Activated CD8-positive, alpha-beta memory T cell treated with anti-CD3 and anti-CD28 coated beads, Interleukin-2, amount 50 U/mL, for 24 hours (primary cell): Measurements from ENCODE around the gene SEPTIN5.

Experiments used
- DNase-seq: peaks from one replicate; pipeline ENCODE4 v3.0.0-alpha.2; 2020; ENCODE audit errors: extremely low read depth

The SEPTIN5 gene

DNA sequence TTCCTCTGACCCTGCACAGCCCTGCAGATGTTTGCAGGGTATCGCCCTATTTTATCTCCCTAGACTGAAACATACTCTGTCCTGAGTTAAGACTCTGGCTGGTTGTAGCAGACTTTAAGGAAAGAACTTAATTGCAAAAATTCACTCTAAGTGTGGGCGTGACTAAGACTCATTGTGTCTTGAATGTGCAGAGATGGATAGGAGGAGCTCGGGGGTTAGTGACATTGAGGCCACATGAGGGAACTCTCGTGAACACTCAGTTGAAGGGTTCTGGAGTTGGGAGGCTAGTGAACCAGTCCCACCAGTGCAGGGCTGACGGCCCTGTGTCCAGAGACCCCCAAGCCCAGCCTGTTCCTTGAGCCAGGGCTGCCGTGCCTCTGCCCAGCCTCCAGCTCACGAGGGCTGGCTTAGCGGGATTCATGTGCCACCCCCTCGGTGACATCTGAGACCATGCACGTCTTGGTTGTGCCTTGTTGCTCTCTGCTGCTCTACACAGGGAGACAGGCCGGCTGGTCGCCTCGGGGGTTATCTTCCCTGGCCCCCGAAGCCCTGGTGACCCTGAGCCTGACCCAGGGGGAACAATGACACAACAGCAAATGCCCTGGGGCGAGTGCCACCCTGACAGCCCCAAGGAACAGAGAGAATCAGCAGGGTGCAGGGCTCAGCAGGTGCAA is 34.8 kb downstream of the SEPTIN5 start:
- no peak for DNase-seq

DNA sequence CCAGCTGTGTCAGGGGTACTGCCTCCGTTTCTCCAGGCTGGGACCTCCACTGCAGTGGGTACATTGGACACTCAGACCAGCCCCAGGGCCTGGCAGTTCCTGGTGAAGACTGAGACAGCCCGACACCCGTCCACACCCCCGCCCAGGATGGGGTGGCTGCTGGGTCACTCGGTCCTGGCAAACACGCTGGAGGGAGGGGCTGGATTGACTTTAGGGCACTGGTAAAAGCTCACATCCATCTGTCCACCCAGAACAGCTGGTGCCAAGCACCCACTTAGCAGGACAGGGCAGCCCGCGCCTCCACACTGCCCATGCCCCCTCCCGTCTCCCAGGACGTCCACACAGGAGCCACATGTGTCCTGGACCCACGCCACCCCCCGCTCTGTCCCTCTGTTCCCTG is 35.6 kb downstream of the SEPTIN5 start:
- DNase-seq: no peak

DNA sequence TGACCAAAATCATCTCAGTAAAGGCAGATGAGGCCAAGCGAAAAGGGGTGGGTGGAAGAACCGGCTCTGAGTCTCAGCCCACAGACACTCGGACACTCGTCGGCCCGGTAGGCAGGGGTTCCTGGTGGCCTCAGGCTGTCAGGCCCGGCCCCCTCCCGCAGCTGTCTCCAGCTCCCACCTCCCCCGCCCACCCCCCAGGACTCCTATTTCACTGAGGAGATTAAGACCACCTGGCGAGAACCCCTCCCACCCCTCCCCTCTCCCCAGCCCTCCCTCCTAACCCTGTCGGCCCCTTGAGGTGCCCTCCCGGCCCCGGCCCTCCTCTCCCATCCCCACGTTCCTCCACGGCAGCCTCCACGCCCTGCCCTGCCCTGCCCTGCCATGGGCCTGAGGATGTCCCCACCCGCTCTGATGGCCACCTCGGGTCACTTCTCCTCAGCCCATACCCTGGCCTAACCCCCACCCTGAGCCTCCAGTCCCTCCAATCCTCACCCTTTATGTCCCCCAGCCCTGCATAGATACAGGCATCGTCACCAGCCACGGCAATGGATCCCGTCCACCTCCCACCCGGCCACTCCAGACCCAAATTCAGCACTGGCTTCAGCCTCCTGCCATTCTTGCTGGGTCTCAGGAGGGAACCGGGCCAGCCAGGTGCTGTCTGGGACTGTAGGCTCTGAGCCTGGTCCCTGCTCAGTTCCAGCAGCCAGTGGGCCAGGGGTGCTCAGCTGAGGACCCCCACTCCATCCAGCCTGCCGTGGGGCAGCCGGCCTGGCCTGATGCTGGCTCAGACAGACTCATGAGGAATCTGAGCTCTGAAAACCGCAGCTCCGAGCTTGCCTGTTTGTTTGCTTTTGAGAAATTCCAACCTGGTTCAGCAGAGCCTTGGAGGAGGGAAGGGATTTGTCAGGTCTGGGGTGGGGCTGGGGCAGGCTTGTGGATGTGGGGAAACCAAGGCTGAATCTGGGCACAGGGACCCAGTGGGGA is 36.5 kb downstream of the SEPTIN5 start:
- DNase-seq: no peak

DNA sequence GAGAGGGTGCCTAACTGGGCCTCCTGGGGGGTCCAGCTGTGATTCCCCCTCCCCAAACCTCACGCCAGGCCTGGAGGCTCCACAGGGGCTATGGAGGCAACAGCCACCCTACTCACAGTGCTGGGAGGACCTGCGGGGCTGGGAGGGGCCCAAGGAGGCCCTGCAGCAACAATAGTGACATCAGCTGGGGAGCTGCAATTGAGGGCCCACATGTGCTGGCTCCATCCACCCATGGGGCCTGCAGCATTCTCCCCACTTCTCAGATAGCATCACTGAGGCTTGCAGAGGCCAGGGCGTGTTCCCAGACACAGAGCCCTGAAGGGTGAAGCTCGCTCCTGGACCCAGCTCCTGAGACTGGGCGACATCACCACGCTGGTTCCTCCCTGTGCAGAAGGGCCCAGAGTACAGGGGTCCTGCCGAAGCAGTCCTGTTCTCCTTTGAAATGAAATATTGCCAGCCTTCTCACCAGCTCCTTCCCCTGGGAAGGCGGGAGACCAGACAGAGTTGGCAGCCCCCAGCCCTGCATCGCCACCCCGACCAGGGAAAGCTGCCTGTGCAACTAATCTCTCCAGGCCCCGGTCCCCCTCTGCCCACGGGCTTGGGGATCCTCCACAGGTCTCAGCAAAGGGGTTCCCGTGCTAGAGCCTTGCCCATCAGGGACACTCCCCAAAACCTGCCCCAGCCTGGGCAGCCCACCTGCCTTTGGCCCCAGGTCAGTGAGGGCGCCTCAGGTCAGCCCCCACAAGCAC is 37.4 kb downstream of the SEPTIN5 start:
- DNase-seq: no peak

DNA sequence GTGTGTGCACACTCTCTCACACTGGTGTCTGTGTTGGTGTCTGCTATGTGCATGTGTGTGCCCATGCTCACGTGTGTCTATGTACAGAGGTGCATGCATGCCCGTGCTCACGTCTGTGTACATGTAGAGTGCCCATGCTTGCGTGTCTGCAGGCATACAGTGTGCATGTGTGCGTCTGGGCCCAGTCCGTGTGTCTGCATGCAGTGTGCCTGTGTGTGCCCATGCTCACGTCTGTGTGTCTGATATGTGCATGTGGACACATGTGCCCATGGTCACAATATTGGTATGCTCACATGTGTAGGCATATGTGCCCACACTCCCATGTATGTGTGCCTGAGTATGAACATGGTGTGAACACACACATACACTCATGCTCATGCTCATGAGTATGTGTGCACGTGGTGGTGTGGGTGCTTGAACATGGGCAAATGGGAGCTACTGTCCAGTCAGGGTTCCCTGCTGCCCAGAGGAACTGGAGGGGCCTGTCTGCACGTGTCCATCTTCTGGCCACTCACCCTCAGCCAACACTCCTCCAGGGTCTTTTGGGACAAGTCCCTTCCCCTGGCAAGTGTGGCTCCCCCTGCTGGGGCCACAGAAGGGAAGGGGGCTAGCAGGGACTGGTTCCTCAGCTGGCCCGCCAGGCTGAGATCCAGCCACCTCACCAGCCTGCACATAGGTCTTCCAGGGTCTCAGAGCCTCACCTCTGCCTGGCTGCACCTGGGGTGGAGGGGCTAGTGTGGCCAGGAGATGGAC is 39.0 kb downstream of the SEPTIN5 start:
- DNase-seq: no peak

DNA sequence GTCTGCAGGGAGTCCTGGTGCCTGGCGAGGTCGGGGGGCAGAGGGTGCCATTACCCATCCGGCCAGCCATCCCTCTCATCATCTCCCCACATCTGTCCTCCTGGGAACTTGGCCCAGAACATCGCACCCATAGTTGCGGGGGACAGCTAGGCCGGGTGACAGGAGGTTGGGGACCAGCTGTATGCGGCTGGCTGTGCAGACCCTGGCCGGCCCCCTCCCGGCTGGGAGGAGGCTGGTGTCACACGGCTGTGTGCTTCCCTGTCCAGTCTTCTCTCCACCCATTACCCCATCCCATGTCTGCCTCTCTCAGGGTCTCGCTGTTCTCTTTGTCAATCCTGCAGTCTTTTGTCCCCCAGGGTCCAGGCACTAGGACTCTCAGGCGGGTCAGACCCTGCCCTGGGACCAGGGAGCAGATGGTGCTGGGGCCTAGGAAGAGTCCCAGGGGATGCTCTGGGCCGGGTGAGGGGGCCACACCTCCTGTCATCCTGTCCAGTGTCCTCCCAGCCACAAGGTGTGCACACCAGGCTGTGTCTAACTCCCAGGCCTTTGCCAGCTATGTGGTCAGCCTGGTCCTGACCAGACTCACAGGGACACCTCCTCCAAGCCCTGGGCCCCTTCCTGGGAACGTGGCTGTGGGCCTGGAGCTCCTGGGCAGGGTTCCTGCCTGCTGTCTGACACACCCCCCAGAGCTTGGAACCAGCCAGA is 39.8 kb downstream of the SEPTIN5 start:
- no peak for DNase-seq

DNA sequence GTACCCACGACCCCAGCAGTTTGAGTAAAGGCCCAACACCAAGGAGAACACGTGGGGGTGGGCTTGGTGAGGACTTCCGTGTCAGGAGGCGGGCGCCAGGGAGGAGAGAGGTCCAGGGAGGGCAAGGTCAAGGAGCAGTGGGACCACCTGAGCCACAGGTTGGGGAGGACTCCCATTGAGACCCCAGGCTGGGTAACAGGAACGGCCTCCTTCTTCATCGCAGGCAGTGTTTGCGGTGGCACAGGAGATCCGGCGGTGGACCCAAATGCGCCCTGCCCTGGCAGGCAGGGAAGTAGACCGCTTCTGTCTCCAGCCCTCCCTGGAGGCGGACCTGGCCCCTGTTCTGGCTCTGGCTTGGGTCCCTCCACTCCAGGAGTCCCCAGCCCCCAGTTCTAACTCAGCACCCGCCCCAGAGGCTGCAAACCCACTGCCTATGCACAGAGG is 40.4 kb downstream of the SEPTIN5 start:
- DNase-seq: no peak

DNA sequence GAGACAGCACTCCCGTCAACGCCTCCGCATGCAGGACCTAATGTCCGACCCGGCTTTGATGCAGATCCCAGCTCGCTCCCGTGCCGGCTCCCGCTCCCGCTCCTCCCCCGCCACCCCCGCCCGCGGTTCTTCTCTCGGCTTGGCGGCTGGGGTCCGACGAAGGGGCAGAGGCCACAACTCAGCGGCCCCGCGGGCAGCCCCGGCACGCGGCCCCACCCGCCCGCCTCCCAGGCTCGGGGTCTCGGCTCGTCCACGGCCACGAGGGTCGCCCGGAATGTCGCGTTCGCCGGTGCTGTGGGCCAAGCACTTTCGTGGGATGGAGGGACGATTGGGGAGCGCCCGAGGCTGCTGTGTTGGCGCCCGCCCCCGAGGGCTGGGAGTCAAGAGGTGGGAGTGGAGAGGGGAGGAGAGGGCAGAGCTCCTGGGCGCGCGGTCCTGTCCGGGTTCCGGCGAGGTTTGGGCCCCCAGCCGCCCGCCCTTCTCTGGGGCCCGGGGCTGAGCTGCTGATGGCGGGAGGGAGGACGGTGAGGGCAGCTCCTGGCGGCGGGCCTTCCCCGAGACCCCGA is 40.9 kb downstream of the SEPTIN5 start:
- DNase-seq: no peak

DNA sequence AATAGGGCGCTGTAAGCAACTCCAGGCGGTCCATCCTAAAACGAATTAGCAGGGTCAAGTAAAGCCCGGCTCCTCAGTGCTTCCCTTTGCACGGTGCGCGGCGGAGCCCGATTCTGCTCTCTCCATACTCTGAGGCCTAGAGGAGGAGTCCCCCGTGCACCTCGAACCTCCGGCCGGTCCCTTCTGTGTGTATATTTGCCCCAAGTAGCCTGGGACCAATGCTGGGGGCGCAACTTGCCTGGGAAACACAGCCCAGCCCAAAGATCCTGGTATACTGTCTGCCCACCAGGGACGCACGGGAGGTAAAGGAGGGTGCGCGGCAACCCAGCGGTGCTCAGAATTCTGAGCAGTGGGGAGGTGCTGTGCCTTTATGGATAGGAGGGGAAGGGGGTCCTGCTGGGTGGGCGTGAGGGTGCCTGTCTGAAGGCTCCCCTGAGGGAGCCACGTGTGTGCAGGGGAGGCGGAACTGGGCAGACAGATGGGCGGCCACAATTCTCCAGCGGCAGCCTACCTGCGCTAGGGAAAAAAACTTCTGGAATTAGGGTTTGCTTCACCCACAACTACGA is 41.5 kb downstream of the SEPTIN5 start:
- no peak for DNase-seq

DNA sequence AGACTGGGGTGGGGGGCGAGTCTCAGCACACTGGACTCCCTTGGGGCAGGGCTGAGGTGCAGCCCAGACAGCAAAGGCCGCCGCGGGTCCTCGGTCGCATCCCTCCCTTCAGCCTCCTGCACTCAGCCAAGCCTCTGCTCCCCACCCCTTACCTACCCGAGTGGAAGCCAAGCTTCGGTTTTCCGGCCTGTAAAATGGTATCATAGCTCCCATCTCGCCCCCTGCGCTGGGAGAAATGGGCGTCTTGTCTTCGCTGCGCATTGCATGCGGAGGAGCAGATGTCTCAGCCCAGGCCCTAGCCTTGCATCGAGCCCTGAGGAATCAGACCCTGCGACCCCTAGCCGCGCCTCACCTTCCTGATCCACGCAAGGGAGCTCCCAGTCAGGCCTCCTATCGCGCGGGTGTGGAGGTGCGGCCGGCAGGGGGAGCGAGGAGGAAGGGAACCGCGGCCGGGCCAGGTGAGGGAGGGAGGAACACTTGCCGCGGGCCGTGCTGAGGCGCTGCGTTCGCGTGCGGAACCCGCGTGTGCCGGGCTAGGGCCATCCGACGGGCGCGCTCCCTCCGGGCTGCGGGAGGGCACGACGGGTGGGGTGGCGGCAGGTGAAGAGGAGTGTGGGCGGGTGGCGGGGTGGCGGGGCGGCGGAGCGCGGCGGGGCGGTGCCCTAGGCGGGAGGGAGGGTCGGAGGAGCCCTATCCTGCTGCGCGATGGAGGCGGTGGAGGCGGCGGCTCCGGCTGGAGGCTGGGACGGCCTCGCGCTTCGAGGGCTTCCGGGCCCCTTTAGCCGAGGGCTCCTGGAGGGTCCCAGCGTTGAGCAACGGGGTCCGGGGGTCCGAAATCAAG is 42.2 kb downstream of the SEPTIN5 start:
- no peak for DNase-seq

DNA sequence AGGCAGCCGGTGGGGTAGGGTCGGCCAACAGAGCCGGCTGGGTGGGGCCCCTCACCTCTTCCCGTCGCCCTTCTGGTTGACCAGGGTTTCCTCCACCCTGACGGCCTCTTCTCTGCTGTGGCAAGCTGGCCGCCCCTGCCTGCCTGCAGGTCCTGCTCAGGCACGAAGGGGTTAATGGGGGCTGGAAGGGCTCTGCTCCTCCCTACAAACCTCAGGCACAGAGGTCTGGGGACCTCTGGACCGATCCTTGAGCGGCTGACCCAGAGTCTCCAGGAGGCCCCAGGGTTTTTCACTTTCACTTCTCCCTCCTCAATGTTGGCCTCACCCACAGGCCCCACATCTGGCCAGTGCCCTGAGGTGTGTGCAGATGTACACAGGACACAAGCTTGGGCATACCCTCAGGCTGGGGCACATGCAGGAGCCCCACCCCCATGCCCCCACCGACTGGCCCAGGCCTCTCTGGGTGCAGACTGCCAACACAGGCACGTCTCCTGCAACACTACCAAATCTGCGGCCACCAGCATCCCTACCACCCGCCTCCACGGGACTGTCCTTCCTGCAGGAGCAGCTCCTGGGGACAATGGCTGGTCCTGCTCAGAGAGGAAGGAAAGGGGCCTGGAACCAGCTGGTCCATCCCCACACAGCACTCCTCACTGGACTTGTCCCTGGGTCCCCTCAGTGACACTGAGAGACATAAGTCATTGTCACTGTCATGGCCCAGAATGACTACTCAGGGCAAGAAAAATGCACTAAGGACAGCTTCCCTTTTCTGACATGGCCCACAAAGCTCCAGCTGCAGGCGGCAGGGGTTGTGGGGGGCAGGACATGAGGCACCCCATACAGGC is 43.1 kb downstream of the SEPTIN5 start:
- DNase-seq: no peak

DNA sequence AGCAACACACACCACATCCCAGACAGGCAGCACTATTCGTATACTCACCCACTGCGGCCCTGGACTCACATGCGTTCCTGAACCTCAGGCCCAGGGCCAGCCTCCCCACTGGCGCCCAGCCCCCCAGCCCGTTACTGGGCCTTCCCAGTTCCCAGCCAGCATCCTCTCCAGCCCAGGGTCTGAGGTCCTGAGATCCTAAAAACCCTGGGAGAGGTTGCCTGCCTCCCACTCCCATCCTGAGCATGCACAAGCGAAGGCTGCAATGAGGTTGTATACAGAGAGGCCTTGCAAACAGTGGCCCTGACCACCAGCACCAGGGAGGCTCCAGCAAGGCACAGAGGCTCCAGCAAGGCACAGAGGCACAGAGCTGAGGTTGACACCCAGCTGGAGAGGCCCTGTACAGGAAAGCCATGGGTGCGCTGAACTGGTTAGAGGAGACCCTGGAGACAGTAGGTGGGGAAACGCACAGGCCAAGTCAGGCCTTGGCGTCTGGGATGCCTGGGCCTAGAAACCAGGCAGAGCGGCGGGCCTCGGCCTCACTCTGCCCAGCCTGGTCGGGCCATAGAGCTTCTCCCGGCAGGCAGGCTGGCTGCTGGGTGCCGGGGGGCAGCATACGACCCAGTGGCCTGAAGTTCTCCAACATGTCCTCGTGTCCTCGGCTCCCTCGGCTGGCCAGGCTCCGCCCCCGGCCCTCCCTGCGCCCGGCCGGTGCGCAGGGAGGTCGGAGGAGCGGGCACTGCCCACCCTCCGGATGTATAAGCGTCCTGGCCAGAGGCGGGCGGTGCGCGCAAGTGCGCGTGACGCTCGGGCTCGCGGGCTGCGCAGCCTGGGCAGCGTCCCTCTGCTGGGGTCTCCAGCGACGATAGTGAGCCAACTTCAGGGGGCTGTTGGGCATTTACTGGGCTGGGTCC is 43.9 kb downstream of the SEPTIN5 start:
- DNase-seq: no peak

DNA sequence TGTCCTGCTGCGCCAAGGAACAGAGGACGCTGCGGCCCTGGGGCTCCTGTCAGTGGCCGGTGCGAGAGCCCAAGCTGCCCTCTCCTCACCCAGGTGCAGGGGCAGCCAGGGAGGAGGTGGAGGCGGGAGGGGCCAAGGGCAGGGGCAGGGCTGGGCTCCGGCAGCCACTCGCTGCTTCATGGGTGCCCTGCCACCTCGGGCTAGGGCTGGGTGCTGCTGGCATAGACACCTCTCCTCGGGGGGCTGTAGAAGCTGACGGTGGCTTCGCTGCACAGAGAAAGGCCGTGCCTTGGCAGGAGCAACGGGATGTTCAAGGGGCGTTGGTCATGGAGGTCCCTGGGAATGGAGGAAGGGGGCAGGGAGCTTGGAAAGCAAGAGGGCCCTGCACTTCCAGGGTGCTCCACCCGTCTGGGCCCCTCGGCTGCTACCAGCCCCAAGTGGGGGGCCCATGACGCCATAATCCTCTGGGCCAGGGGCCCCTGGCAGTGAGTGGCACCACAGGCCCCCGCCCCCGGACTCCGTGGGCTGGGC is 44.7 kb downstream of the SEPTIN5 start:
- no peak for DNase-seq

DNA sequence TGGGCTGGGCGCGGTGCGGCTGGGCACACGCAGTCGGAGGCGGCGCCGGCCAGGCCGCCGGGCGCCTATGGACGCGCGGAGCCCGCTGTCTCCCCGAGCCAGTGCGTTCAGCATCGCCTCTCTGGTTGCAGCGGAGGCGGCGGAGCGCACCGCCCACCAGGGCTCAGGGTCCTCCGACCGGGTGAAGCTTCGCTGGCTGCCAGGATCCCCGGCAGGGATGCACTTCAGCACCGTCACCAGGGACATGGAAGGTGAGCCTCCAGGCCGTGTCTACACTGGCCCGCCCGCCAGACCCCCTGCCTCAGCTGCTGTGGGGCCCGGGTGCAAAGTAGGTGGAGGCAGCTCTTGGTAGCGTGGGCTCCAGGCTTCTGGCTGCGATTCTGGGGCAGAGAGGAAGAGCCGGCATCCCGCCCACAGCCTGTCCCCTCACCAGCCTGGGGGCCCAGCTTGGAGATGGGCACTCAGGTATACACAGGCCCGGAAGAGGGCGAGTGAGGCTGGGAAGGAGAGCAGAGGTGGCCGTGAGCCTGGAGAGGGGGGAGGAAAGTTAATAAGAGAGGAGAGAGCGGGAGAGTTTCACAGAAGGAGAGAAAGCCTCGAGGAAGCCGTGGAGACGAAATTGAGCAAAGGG is 45.2 kb downstream of the SEPTIN5 start:
- no peak for DNase-seq

DNA sequence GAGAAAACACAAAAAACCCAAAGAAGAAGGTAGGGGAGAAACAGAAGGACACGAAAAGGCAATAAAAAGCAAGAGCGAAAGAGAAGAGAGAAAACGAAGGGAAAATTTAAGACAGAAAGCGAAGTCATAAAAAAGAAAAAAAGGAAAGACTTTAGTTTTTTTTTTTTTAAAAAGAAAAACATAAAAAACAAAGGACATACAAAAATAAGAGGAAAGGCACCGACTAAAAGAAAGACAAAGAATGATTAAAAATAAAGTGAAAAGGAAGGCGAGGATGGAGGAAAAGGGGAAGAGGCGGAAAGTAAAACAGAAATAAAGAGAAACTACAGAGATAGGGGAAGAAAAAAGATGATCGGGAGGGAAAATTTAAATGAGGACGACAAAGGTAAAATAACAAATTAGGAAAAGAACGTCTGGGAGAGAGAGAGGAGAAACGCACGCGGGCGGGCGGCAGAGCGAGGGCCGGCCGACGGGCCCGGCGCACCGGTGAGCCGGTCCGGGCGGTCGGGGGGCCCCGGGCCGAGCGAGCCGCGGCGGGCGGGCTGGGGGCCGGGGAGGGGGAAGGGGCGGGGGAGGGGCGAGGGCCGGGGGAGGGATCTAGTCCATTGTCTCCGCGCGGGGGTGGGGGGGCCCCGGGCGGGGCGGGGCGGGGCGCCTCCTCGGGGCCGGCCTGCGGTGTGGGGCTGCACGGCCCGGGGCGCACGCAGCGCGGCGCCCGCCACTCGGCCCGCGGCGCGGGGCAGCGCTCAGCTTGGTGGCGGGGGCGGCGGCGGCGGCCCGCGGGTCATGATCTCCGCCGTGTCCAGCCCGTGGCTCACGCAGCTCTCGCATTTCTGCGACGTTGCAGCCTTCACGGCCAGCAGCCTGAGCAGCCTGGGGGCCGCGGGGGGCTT is 46.0 kb downstream of the SEPTIN5 start, which contains the start of gene TBX1:
TSS of gene TBX1 (plus strand) at position 721 of the 893 bp plus-strand sequence. CDS start at position 787, 66 bp downstream.
- no peak for DNase-seq
